ENCODE measurements around the gene AP2A2.

Gene AP2A2

DNA sequence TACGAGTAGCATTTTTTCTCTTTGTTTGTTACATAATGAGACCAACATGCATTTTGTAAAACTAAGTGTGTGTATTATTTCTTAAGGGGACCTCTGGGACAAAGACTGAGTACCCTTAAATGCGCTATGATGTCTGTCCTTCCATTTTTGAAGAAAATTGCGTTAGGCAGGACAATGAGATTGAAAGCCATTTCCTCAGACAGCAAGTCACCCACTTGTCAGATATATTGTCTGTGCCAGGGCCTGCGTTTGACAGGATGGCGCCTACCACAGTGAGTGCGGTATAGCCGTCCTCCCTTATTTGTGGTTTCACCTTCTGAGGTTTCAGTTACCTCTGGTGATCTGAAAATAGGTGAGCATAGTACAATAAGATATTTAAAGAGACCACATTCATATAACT lies 2.2 kb downstream of the AP2A2 start:
- no peak overlapping the region for H3K27ac ChIP-seq (ENCODE audit: low read depth, low read length)
- H3K4me1 ChIP-seq (ENCODE audit: insufficient read depth, low read length), result peaks cover 18% of the 10 kb centered on the region
- H3K9ac ChIP-seq (ENCODE audit: low read depth, low read length), result no peak overlapping the region
- no peaks in the 10 kb centered on the region for H3K9me3 ChIP-seq (ENCODE audit: insufficient read depth, low read depth, low read length)
- 93% methylated on average over 6 of the region's 7 CpGs for WGBS
- H3K27me3 ChIP-seq (ENCODE audit: insufficient read depth, low read length), result no peaks in the 10 kb centered on the region
- H3K36me3 ChIP-seq (ENCODE audit: insufficient read depth, low read length), result peaks cover 20% of the 10 kb centered on the region
- no peak overlapping the region for H3K4me3 ChIP-seq (ENCODE audit: low read length)

DNA sequence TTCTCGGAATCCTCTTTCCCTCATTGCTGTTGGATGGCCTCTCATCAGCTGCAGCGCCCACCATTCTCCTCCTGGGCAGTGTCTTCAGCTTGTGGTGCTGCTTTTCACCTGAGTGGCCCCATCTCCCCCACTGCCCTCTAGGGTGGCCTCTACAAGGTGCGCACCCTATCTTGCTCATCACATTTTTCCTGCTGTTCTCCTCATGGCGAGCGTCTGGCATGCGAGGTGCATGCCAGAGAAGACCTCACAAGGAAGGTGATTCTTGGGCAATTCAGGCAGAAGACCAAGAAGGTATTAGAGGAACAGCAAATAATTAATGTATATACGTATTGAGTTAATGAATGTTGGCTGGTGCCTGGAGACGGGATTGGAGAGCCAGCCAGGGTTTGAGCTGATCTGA lies 3.1 kb downstream of the AP2A2 start:
- Histone ChIP-seq H3K4me1 (ENCODE audit: insufficient read depth, low read length) (peaks cover 25% of the 10 kb centered on the region), H3K36me3 (ENCODE audit: insufficient read depth, low read length) (peaks cover 20% of the 10 kb centered on the region), H3K9ac (ENCODE audit: low read depth, low read length) (no peak overlapping the region), H3K4me3 (ENCODE audit: low read length) (no peak overlapping the region), H3K9me3 (ENCODE audit: insufficient read depth, low read depth, low read length) (no peaks in the 10 kb centered on the region), H3K27me3 (ENCODE audit: insufficient read depth, low read length) (no peaks in the 10 kb centered on the region), H3K27ac (ENCODE audit: low read depth, low read length) (no peak overlapping the region)
- WGBS, result 88% methylated on average over 8 of the region's 8 CpGs

DNA sequence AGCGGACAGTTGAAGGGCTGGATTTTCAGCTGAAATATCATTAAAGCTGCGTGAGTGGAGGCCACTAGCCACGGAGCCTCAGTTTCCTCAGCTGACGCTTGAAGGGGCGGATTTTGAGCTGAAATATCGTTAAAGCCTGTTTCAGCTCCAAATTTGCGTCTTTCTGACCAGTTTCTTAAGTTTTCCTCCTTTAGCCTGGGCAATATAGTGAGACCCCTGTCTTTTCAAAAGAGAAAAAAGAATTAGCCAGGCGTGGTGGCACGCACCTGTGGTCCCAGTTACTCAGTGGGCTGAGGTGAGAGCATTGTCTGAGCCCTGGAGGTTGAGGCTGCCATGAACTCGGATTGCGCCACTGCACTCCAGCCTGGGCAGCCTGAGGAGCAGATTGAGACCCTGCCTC lies 3.7 kb downstream of the AP2A2 start:
- H3K27ac ChIP-seq (ENCODE audit: low read depth, low read length), result no peak overlapping the region
- no peaks in the 10 kb centered on the region for H3K27me3 ChIP-seq (ENCODE audit: insufficient read depth, low read length)
- WGBS, result 96% methylated on average over 11 of the region's 11 CpGs
- no peak overlapping the region for H3K9ac ChIP-seq (ENCODE audit: low read depth, low read length)
- no peak overlapping the region for H3K4me3 ChIP-seq (ENCODE audit: low read length)
- H3K4me1 ChIP-seq (ENCODE audit: insufficient read depth, low read length), result peaks cover 30% of the 10 kb centered on the region
- H3K36me3 ChIP-seq (ENCODE audit: insufficient read depth, low read length), result peaks cover 20% of the 10 kb centered on the region
- no peaks in the 10 kb centered on the region for H3K9me3 ChIP-seq (ENCODE audit: insufficient read depth, low read depth, low read length)

DNA sequence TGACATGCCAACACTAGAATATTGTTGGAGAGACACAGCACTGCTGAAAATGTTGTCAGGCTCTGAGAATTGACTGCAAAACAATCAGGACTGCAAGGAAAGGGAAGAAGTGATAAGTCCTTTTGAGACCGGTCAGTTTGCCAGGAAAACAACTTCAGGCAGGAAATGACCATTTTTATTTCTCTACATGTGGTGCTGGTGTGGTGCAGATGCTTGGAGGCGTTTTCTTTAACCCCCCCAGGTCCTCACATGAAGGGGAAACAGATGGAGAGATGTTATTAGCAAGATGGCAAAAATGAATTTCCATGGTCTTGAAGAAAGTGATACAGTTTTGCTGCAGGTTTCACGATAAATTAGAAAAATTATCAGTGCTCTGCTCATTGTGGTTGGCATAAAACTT lies 5.7 kb downstream of the AP2A2 start:
- Histone ChIP-seq H3K36me3 (ENCODE audit: insufficient read depth, low read length) (peaks cover 20% of the 10 kb centered on the region), H3K9ac (ENCODE audit: low read depth, low read length) (no peak overlapping the region), H3K27ac (ENCODE audit: low read depth, low read length) (no peak overlapping the region), H3K9me3 (ENCODE audit: insufficient read depth, low read depth, low read length) (no peaks in the 10 kb centered on the region), H3K4me3 (ENCODE audit: low read length) (no peak overlapping the region), H3K27me3 (ENCODE audit: insufficient read depth, low read length) (no peaks in the 10 kb centered on the region), H3K4me1 (ENCODE audit: insufficient read depth, low read length) (peaks cover 34% of the 10 kb centered on the region)
- 89% methylated on average over 2 of the region's 3 CpGs for WGBS

DNA sequence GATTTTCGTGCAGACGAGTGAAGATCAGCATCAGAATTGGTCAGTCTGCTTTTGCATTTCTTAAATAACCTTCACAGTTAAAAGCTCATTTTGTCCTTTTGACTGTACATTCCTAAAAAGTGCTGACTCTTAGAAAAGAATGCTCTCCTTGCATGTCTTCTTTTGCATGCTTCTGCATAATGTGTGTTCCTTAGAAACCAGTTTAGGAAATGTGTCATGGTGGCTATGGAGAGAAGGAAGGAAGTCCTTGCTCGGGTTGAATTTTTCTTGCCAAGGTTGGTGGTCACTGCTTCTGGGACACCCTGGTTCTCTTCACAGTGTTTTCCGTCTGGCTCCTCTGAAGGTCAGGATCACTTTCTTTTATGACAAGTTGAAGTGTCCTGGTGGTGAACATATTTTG lies 6.8 kb downstream of the AP2A2 start:
- H3K36me3 ChIP-seq (ENCODE audit: insufficient read depth, low read length), result peaks cover 16% of the 10 kb centered on the region
- H3K27ac ChIP-seq (ENCODE audit: low read depth, low read length), result no peak overlapping the region
- H3K9ac ChIP-seq (ENCODE audit: low read depth, low read length), result no peak overlapping the region
- no peaks in the 10 kb centered on the region for H3K9me3 ChIP-seq (ENCODE audit: insufficient read depth, low read depth, low read length)
- 84% methylated on average over 4 of the region's 4 CpGs for WGBS
- no peak overlapping the region for H3K4me3 ChIP-seq (ENCODE audit: low read length)
- peaks cover 32% of the 10 kb centered on the region for H3K4me1 ChIP-seq (ENCODE audit: insufficient read depth, low read length)
- H3K27me3 ChIP-seq (ENCODE audit: insufficient read depth, low read length), result no peaks in the 10 kb centered on the region

DNA sequence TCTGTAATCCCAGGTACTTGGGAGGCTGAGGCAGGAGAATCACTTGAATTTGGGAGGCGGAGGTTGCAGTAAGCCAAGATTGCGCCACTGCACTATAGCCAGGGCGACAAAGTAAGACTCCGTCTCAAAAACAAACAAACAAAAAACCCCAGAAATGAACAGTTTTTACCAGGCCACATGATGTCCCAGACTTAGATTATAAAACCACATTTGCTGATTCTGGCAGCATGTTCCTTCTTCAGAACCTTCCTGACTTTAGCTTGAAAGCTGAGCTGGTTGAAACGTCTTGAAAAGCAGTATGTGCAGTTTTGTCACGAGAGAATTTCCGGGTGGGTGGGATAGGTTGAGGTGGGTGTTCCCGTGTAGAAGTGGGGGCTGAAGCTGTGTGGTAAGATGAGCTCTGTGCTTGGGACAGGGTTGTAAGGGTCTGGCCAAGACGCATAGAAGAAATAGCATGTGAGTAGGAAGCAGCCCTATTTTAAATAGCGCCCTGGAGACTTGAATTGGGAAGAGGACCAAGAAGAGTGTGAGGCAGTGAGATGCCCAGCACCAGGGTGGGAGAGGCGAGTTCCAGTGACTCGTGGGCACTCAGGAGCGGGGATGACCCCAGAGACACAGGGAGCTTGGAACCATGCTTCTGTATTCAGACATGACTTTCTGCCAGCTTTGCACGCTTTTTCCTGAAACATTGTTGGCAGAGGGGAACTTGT lies 7.6 kb downstream of the AP2A2 start:
- Histone ChIP-seq H3K4me1 (ENCODE audit: insufficient read depth, low read length) (peaks cover 40% of the 10 kb centered on the region), H3K9me3 (ENCODE audit: insufficient read depth, low read depth, low read length) (no peaks in the 10 kb centered on the region), H3K27ac (ENCODE audit: low read depth, low read length) (peak overlapping the region; percentile 72; the same call in 1 of the 2 replicates), H3K9ac (ENCODE audit: low read depth, low read length) (0 out of 2 replicates have a peak overlapping the region, but pooled peaks have one; percentile 30), H3K4me3 (ENCODE audit: low read length) (0 out of 2 replicates have a peak overlapping the region, but pooled peaks have one; percentile 12), H3K27me3 (ENCODE audit: insufficient read depth, low read length) (no peaks in the 10 kb centered on the region), H3K36me3 (ENCODE audit: insufficient read depth, low read length) (peaks cover 8% of the 10 kb centered on the region; the same call in 1 of the 2 replicates)
- 81% methylated on average over 14 of the region's 14 CpGs for WGBS

DNA sequence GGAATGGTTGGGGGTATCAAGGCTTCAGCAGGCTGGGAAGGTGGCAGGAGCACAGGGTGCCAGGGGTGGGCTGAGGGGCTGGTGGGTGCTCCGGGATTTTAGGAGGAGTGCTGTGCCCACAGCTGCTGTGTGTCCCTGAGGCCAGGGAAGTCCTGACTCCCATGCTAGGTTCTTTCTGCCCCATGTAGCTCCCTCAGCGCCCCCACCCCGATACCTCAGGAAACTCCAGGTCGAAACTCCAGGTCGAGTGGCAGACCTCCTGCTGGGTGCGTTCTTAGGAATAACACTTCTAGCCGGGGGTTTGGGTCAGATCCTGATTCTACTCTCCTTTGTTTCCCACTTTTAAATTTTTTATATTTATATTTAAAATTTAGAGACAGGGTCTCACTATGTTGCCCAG lies 8.3 kb downstream of the AP2A2 start:
- Histone ChIP-seq H3K27me3 (ENCODE audit: insufficient read depth, low read length) (no peaks in the 10 kb centered on the region), H3K27ac (ENCODE audit: low read depth, low read length) (peak overlapping the region; percentile 72; the same call in 1 of the 2 replicates), H3K4me1 (ENCODE audit: insufficient read depth, low read length) (peaks cover 40% of the 10 kb centered on the region), H3K4me3 (ENCODE audit: low read length) (0 out of 2 replicates have a peak overlapping the region, but pooled peaks have one; percentile 12), H3K36me3 (ENCODE audit: insufficient read depth, low read length) (peaks cover 4% of the 10 kb centered on the region; the same call in 1 of the 2 replicates), H3K9ac (ENCODE audit: low read depth, low read length) (0 out of 2 replicates have a peak overlapping the region, but pooled peaks have one; percentile 30), H3K9me3 (ENCODE audit: insufficient read depth, low read depth, low read length) (no peaks in the 10 kb centered on the region)
- WGBS, result 56% methylated on average over 7 of the region's 7 CpGs

DNA sequence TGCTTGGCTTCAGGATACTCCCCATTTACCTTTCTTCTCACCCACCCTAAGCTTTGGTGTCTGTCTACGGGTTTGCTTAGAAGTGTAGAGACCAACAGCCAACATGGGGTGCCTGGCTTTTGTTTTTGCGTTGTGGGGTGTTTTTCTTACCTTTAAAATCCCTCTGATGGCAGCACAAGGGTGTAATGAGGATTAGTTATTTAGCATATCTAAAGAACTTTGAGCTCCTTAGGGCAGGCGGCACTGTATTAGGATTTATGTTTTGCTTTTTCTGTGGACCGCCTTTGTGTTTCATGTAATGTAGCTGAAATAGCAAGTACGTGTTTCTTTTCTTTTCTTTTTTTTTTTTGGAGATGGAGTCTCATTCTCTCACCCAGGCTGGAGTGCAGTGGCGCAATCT lies 8.9 kb downstream of the AP2A2 start:
- H3K4me3 ChIP-seq (ENCODE audit: low read length), result no peak overlapping the region
- no peaks in the 10 kb centered on the region for H3K27me3 ChIP-seq (ENCODE audit: insufficient read depth, low read length)
- H3K9me3 ChIP-seq (ENCODE audit: insufficient read depth, low read depth, low read length), result no peaks in the 10 kb centered on the region
- WGBS, result 46% methylated on average over 5 of the region's 6 CpGs
- H3K9ac ChIP-seq (ENCODE audit: low read depth, low read length), result no peak overlapping the region
- no peaks in the 10 kb centered on the region for H3K36me3 ChIP-seq (ENCODE audit: insufficient read depth, low read length)
- peak overlapping the region; percentile 72; the same call in 1 of the 2 replicates for H3K27ac ChIP-seq (ENCODE audit: low read depth, low read length)
- H3K4me1 ChIP-seq (ENCODE audit: insufficient read depth, low read length), result peaks cover 40% of the 10 kb centered on the region

DNA sequence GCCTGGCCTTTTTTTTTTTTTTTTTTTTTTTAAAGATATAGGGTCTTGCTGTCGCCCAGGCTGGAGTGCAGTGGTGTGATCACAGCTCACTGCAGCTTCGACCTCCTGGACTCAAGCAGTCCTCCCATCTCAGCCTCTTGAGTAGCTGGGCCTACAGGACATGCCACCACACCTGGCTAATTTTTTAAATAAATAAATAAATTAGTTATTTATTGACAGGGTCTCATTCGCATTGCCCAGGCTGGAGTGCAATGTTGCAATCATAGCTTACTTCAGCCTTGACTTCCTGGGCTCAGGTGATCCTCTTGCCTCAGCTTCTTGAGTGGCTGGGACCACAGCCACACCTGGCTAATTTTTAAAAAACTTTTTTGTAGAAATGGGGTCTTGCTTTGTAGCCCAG lies 10.5 kb downstream of the AP2A2 start:
- Histone ChIP-seq H3K9me3 (ENCODE audit: insufficient read depth, low read depth, low read length) (no peaks in the 10 kb centered on the region), H3K27ac (ENCODE audit: low read depth, low read length) (no peak overlapping the region), H3K4me3 (ENCODE audit: low read length) (no peak overlapping the region), H3K27me3 (ENCODE audit: insufficient read depth, low read length) (no peaks in the 10 kb centered on the region), H3K9ac (ENCODE audit: low read depth, low read length) (no peak overlapping the region), H3K4me1 (ENCODE audit: insufficient read depth, low read length) (peaks cover 51% of the 10 kb centered on the region), H3K36me3 (ENCODE audit: insufficient read depth, low read length) (no peaks in the 10 kb centered on the region)
- WGBS, result 97% methylated on average over 3 of the region's 3 CpGs

DNA sequence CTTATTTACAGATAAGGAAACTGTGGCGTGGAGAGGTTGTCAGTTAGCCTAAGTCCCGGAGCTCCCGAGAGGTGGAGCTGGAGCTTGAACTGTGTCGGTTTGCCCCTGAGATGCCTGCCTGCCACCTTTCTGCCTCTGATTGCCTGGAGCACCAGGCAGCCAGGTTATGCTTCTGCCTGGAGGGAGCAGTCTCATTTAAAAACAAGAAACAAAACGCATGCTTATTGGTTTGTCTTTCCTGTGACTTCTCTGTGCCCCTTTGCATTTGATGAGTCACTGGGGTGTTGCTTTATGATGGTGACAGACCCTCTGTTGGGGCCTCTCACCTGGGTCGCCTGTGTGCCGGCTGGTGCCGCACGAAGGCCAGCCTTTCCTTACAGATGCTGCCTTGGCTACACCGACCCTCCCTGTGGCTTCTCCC lies 12.2 kb downstream of the AP2A2 start:
- 50% methylated on average over 10 of the region's 10 CpGs for WGBS
- no peaks in the 10 kb centered on the region for H3K27me3 ChIP-seq (ENCODE audit: insufficient read depth, low read length)
- no peaks in the 10 kb centered on the region for H3K9me3 ChIP-seq (ENCODE audit: insufficient read depth, low read depth, low read length)
- H3K4me1 ChIP-seq (ENCODE audit: insufficient read depth, low read length), result peaks cover 50% of the 10 kb centered on the region
- H3K4me3 ChIP-seq (ENCODE audit: low read length), result no peak overlapping the region
- no peak overlapping the region for H3K9ac ChIP-seq (ENCODE audit: low read depth, low read length)
- H3K27ac ChIP-seq (ENCODE audit: low read depth, low read length), result peak overlapping the region; percentile 4; the same call in 1 of the 2 replicates
- no peaks in the 10 kb centered on the region for H3K36me3 ChIP-seq (ENCODE audit: insufficient read depth, low read length)

DNA sequence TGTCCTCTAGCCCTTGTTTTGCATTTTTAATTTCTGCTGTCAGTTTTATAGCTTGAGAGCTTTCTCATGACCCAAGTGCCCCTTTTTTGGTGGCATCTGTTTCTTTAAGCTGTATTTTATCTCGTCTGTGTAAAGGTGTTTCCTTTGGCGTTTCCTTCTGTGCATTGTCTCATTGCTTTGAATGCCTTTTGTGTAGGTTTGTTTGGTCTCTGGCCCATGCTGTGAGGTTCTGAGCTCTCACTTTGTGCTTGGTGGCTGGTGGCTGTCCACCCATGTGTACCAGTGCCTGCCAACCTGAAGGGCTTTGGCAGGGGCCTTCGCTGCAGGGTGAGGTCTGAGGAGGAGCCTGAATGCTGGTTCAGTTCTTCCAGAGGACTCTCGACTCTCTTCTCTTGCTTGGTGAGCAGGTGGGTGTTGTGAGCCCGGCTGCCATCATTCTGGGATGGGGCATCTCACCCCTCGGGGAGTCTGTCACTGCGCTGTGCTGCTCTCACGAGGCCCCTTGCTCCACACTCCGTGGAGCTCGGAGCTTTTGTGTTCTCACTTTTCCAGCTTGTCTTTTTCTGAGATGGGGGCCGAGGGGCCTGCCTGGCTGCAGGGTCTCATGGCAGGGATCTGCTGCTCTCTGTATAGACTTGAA lies 14.9 kb downstream of the AP2A2 start:
- H3K9me3 ChIP-seq (ENCODE audit: insufficient read depth, low read depth, low read length), result no peaks in the 10 kb centered on the region
- H3K4me3 ChIP-seq (ENCODE audit: low read length), result no peak overlapping the region
- no peak overlapping the region for H3K9ac ChIP-seq (ENCODE audit: low read depth, low read length)
- WGBS, result 70% methylated on average over 11 of the region's 11 CpGs
- no peaks in the 10 kb centered on the region for H3K27me3 ChIP-seq (ENCODE audit: insufficient read depth, low read length)
- peaks cover 3% of the 10 kb centered on the region; the same call in 1 of the 2 replicates for H3K36me3 ChIP-seq (ENCODE audit: insufficient read depth, low read length)
- H3K4me1 ChIP-seq (ENCODE audit: insufficient read depth, low read length), result peaks cover 51% of the 10 kb centered on the region
- peak overlapping the region; percentile 14; the same call in 1 of the 2 replicates for H3K27ac ChIP-seq (ENCODE audit: low read depth, low read length)

Data from HUES64 (cell line).